ENCODE data around the gene CHCHD3.

DNA sequence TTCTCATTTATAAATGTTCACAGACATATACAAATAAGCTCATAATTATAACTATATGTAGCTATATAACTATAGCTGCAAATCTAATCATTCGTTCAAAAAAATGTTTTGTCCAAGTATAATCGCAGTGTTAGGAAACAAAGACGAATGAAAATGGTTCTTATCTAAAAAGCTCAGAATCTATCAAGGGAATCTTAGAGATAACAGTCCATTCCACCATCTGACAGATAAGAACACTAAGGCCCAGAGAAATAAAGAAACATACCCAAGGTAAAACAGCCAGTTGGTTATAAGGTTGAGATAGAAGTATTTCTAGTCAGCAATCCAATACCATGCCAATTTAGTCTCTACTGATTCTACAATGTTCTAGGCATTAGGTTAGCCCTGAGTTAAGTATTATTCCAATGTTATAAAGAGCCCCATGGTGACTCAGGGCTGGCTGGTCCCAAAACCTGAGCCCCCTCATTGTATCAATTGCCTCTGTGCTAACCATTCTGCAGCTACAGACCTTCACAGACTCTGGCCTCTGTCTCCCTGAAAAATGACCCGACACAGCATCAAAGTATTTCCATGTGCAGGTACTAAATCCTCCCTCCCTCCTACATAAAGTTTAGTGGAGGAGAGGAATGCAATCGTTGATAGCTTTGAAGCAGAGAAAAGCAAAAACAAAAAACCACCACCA, 30.0 kb downstream of the CHCHD3 start:
- TF ChIP-seq ZNF274 (IDR thresholded peaks at IDR 0.05; ENCODE audit: borderline replicate concordance, low read depth, low read length) (no peak), ZNF766 (CRISPR knock-in tag; conservative IDR thresholded peaks at IDR 0.05) (no peak), NCOA6 (IDR thresholded peaks at IDR 0.05) (no peak), MAFK (IDR thresholded peaks at IDR 0.05; ENCODE audit: low read length) (no peak), NCOR1 (IDR thresholded peaks at IDR 0.05) (no peak), TCF3 (CRISPR knock-in tag; IDR thresholded peaks at IDR 0.05) (no peak)
- TF ChIP-seq, protein P1, sequence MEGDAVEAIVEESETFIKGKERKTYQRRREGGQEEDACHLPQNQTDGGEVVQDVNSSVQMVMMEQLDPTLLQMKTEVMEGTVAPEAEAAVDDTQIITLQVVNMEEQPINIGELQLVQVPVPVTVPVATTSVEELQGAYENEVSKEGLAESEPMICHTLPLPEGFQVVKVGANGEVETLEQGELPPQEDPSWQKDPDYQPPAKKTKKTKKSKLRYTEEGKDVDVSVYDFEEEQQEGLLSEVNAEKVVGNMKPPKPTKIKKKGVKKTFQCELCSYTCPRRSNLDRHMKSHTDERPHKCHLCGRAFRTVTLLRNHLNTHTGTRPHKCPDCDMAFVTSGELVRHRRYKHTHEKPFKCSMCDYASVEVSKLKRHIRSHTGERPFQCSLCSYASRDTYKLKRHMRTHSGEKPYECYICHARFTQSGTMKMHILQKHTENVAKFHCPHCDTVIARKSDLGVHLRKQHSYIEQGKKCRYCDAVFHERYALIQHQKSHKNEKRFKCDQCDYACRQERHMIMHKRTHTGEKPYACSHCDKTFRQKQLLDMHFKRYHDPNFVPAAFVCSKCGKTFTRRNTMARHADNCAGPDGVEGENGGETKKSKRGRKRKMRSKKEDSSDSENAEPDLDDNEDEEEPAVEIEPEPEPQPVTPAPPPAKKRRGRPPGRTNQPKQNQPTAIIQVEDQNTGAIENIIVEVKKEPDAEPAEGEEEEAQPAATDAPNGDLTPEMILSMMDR (IDR thresholded peaks at IDR 0.05 in 2 of 3, conservative IDR thresholded peaks at IDR 0.05 in 1 of 3; ENCODE audit: insufficient read depth in 2 of 3, low read depth in 1 of 3, low read length in 3 of 3): no peak

Measured in K562 (cell line).